Right lobe of liver (tissue), 4 donors: Measurements from ENCODE around the gene ZNF580.

Source experiments
- POLR2A ChIP-seq: fragments of 450-650 bp; IDR thresholded peaks from one replicate; pipeline ENCODE4 v1.6.1; 2017; ENCODE audit warnings: antibody characterized with exemption, mild to moderate bottlenecking
- TF ChIP-seq, protein P1 (sequence below), 4 donors: fragments of 200-600 bp in 3 of 4; fragments of 450-650 bp in 1 of 4; IDR thresholded peaks; one replicate each; pipeline versions ENCODE4 v1.5.1 to v1.8.0; 2016 to 2022; ENCODE audit warnings: antibody characterized with exemption in 4 of 4, mild to moderate bottlenecking in 2 of 4
- donor health status: DM: no; HTN: no; CAD: no.
- donor health status: DM: no; HTN: no; CAD: no.
- donor health status: DM: no; HTN: yes; CAD: no.

DNA sequence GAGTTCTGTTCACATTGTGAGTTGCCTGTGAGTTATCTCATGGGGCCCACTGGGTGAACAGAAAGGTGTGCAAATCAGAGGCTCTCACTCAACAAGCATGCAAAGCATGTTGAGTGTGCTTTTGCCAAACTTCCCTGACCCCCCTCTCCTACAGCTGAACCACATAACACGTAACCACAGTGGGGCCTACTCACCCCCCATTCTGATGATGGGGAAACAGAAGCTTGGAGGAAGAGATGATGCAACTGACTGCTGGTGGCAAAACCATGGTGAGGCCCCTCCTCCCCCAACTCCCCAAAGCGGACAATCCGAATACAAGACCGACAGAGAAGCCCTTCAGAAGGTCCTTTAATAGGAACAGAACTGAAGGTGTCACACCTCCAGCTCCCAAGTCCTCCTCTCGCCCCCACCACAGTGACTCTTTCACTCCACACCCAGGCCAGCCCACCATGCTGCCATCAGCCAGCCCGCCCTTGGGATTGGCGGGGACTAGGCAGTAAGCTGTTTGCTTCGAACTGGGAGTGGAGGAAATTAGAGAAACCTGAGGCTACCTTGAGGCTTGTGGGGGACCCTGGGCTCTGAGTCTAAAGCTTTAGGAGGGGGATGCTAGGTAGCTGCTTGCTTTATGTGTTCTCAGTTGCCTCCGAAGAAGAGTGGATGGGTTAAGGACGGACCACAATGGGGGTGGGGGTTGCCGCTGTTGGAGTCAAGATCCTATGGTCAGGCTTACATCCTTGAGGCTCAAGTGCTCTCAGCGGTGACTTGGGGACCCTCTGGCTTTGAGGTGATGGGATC is 20.2 kb upstream of the ZNF580 start:
- TF ChIP-seq, protein P1, sequence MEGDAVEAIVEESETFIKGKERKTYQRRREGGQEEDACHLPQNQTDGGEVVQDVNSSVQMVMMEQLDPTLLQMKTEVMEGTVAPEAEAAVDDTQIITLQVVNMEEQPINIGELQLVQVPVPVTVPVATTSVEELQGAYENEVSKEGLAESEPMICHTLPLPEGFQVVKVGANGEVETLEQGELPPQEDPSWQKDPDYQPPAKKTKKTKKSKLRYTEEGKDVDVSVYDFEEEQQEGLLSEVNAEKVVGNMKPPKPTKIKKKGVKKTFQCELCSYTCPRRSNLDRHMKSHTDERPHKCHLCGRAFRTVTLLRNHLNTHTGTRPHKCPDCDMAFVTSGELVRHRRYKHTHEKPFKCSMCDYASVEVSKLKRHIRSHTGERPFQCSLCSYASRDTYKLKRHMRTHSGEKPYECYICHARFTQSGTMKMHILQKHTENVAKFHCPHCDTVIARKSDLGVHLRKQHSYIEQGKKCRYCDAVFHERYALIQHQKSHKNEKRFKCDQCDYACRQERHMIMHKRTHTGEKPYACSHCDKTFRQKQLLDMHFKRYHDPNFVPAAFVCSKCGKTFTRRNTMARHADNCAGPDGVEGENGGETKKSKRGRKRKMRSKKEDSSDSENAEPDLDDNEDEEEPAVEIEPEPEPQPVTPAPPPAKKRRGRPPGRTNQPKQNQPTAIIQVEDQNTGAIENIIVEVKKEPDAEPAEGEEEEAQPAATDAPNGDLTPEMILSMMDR (IDR thresholded peaks at IDR 0.05): no peak
- no peak for TF ChIP-seq POLR2A
